ENCODE data around the gene BAHCC1.

Gene BAHCC1

DNA sequence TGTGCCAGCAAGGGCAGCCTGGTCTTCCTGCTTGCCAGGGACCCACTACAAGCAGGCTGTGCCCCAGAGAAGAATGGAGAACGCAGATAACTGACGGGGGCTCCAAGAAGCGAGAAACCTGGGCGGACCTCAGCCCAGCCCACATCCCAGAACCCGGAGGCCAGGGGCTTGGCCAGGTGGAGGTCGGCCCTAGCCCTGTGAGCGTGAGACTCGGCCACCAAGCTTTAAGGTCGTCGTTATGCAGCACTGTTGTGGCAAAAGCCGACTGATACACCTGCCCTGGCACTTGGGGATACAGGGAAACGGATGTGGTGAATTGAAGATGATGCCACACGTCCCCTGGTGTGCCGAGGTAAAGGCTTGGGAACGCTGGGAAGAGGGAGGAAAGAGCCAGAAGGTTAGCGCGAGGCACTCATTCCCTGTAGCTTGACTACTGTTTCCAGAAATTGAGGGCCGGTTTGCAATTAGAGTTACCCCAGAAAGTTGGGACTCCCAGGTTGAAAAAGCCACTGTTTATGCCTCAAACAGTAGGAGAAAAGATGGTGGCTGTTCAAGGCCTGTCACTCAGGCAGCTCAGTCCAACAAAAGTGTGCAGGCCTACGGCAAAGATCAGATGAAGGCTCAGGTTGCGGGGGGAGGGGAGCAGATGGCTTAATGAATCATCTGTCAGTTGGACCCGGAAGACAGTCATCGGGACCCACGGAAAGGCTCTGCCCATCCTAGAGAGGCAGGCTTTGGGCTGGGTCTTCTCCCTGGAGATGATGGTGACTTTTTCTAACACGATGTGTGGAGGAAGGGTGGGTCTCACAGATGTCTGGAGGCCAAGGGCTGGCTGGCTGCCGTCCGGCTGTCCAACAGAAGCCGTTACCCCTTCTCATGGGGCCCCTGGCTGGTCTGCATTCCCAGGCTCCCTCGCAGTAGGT lies 45.6 kb upstream of the BAHCC1 start (continued):
- TF ChIP-seq ZNF677 (tag by site-specific recombination; IDR thresholded peaks at IDR 0.05) = no peak
- TF ChIP-seq, protein P1, sequence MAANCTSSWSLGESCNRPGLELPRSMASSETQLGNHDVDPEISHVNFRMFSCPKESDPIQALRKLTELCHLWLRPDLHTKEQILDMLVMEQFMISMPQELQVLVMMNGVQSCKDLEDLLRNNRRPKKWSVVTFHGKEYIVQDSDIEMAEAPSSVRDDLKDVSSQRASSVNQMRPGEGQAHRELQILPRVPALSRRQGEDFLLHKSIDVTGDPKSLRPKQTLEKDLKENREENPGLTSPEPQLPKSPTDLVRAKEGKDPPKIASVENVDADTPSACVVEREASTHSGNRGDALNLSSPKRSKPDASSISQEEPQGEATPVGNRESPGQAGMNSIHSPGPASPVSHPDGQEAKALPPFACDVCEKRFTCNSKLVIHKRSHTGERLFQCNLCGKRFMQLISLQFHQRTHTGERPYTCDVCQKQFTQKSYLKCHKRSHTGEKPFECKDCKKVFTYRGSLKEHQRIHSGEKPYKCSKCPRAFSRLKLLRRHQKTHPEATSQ (tag by site-specific recombination; IDR thresholded peaks at IDR 0.05) = no peak
- peak; percentile 47; the same call in 1 of the 2 replicates for TF ChIP-seq SP3 (tag by site-specific recombination; IDR thresholded peaks at IDR 0.05)
- no peak for TF ChIP-seq ZNF610 (tag by site-specific recombination; IDR thresholded peaks at IDR 0.05; ENCODE audit: borderline replicate concordance)
- no peak for TF ChIP-seq ZNF175 (tag by site-specific recombination; IDR thresholded peaks at IDR 0.05)
- TF ChIP-seq, protein P2, sequence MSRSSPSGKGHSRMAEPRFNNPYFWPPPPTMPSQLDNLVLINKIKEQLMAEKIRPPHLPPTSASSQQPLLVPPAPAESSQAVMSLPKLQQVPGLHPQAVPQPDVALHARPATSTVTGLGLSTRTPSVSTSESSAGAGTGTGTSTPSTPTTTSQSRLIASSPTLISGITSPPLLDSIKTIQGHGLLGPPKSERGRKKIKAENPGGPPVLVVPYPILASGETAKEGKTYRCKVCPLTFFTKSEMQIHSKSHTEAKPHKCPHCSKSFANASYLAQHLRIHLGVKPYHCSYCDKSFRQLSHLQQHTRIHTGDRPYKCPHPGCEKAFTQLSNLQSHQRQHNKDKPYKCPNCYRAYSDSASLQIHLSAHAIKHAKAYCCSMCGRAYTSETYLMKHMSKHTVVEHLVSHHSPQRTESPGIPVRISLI (tag by site-specific recombination; IDR thresholded peaks at IDR 0.05) = no peak
- TF ChIP-seq BCL11A (tag by site-specific recombination; IDR thresholded peaks at IDR 0.05; ENCODE audit: low read depth) = no peak
- TF ChIP-seq ZNF639 (tag by site-specific recombination; IDR thresholded peaks at IDR 0.05) = no peak
- peak; percentile 33; the same call in 1 of the 2 replicates for TF ChIP-seq PATZ1 (tag by site-specific recombination; IDR thresholded peaks at IDR 0.05)
- TF ChIP-seq ZBTB20 (tag by site-specific recombination; IDR thresholded peaks at IDR 0.05) = 0 out of 2 replicates have a peak, but pooled peaks have one; percentile 20

DNA sequence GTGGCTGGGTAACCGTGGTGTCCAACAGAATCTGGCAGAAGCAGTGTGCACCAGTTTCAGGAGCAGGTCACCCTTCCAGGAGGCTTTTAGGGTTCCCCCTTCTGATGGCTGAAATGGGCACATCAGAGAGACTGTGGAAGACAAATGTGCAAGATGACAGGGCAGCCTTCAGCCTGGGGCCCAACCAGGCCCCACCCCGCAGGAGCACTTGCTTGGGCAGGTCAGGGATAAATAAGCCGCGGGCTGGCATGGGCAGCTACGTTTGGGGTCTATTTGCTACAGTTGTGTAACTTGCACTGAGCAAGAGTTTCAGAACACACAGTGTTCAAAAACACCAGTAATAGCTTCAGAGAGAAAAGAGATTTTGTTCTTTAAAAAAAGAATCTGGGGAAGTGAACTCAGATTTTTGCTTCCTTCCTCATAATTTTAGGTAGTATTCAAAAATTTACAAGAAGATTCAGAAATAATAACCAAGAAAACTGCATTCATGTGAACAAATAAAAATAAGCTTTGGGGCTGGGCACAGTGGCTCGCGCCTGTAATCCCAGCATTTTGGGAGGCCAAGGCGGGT lies 44.9 kb upstream of the BAHCC1 start:
- CTCF ChIA-PET = no interaction called here
- POLR2A ChIA-PET = interaction anchor here (1.9 kb wide), 1 partner anchor 112 kb away, joined by 5 read pairs; the partner anchor contains the start of genes NDUFAF8 and TEPSIN
- no peaks in the 10 kb centered on the region for H3K36me3 ChIP-seq (ENCODE audit: control insufficient read depth in 2 of 2, insufficient read depth in 1 of 2, low read length in 2 of 2)
- TF ChIP-seq FEZF1 (tag by site-specific recombination; IDR thresholded peaks at IDR 0.05) (peak; percentile 22; the same call in 1 of the 2 replicates), EGR2 (tag by site-specific recombination; IDR thresholded peaks at IDR 0.05; ENCODE audit: low read depth) (no peak), ZNF335 (tag by site-specific recombination; conservative IDR thresholded peaks at IDR 0.05) (0 out of 2 replicates have a peak, but pooled peaks have one; percentile 34), ZNF423 (tag by site-specific recombination; IDR thresholded peaks at IDR 0.05) (no peak), ZNF324 (tag by site-specific recombination; IDR thresholded peaks at IDR 0.05) (0 out of 2 replicates have a peak, but pooled peaks have one; percentile 9)
- no peak overlapping the region for H3K27ac ChIP-seq (ENCODE audit: extremely low read depth, low read depth, low read length)
- H3K4me1 ChIP-seq (ENCODE audit: control insufficient read depth, insufficient read depth, low read length) = peaks cover 5% of the 10 kb centered on the region; the same call in 1 of the 2 replicates
- H3K4me3 ChIP-seq (ENCODE audit: low read depth, low read length) = no peak overlapping the region
- H3K9me3 ChIP-seq (ENCODE audit: control insufficient read depth, insufficient read depth, low read depth, low read length) = no peaks in the 10 kb centered on the region

Data from HEK293 (cell line).